Right cardiac atrium (tissue), 5 donors: Measurements from ENCODE around the gene MCOLN2. TPM values are rescaled to one million over a fixed set of nuclear protein-coding genes. Genes with fewer than 3 reads are reported as not detected.
"Not testable (repeated sequence)": the region's sequence is repeated elsewhere in the genome, so short reads cannot be mapped to it uniquely, and the experiment has no call there.

ENCODE experiments used
- ATAC-seq, 2 donors: fragments of 200-7000 bp; cut with Tn5 transposase; one replicate each; pipeline versions ENCODE4 v1.8.0 to v1.9.1; 2020; ENCODE audit warnings: moderate library complexity in 2 of 2, mild to moderate bottlenecking in 1 of 2
- DNase-seq, 3 donors: peaks; one replicate each; pipeline ENCODE4 v3.0.0-alpha.2; 2020
- H3K27ac ChIP-seq: one replicate; pipeline ENCODE4 v1.5.1; 2013; ENCODE audit warnings: mild to moderate bottlenecking, low read length, control low read depth, moderate library complexity
- H3K27me3 ChIP-seq: one replicate; pipeline ENCODE4 v1.6.1; 2013; ENCODE audit not compliant: control insufficient read depth, insufficient read depth
- H3K4me1 ChIP-seq: one replicate; pipeline ENCODE4 v1.6.1; 2013; ENCODE audit warnings: low read length; ENCODE audit not compliant: control insufficient read depth, insufficient read depth
- H3K4me3 ChIP-seq: one replicate; pipeline ENCODE4 v1.5.1; 2013; ENCODE audit warnings: low read length, control low read depth
- H3K9me3 ChIP-seq: one replicate; pipeline ENCODE4 v1.6.1; 2013; ENCODE audit warnings: low read length; ENCODE audit not compliant: control insufficient read depth
- WGBS: extraction: QIAGEN DNeasy Blood & Tissue Kit; methylation state at CpG from one replicate; pipeline ENCODE4 v1.1.7; 2013; 5-methylcytosine and 5-hydroxymethylcytosine counted together
- intact Hi-C, 4 donors: fragments of 100-400 bp; cut with DNase I; formaldehyde crosslinking; loops; one replicate each; pipeline versions ENCODE4 v1.11.0 to v1.14.0; 2022 to 2023
- polyA plus RNA-seq: library from polyadenylated mRNA; stranded (reverse); fragments of 200-250 nt; gene quantifications from one replicate; pipeline ENCODE4 v1.2.3, GENCODE V29; 2013
- total RNA-seq, 4 donors: library from RNA; stranded (reverse); fragmentation: NEBNext Ultra II Directional; extraction: Animal tissue kit (Norgen Biotek cat#: 25700); gene quantifications; one replicate each; pipeline ENCODE4 v1.2.1, GENCODE V29; 2021
- donor health status: healthy with polysubstance abuse.
- donor health status: DM: no; HTN: yes; CAD: no.
- donor health status: DM: no; HTN: no; CAD: no.
- donor health status: DM: no; HTN: yes; CAD: no; lungs with severe emphysema.
- donor health status: DM: yes; HTN: yes; CAD: no.

MCOLN2 gene
- total and polyA plus RNA-seq, 5 donors, result 0.32 to 1.1 (median 0.34) TPM

GRCh38 chr1:85015826-85016225 lies 18.9 kb upstream of the MCOLN2 start:
- ATAC-seq, result no peak
- intact Hi-C loops, result no loop called here
- Histone ChIP-seq H3K27ac (no peak overlapping the region), H3K27me3 (no peaks in the 10 kb centered on the region), H3K4me1 (no peaks in the 10 kb centered on the region), H3K9me3 (no peaks in the 10 kb centered on the region), H3K4me3 (no peak overlapping the region)
- WGBS, result 81% methylated on average over 1 of the region's 1 CpG
- no peak for DNase-seq

- H3K27ac ChIP-seq, H3K4me3 ChIP-seq, H3K9me3 ChIP-seq, H3K27me3 ChIP-seq, H3K4me1 ChIP-seq, intact Hi-C loops, DNase-seq, ATAC-seq: not testable (repeated sequence)
- 74% methylated on average over 1 of the region's 1 CpG for WGBS
Observed at GRCh38 chr1:85005641-85006040, 8.7 kb upstream of the MCOLN2 start.

- Histone ChIP-seq H3K4me1 (peaks cover 2% of the 10 kb centered on the region), H3K27me3 (peaks cover 2% of the 10 kb centered on the region), H3K27ac (no peak overlapping the region), H3K4me3 (no peak overlapping the region), H3K9me3 (no peaks in the 10 kb centered on the region)
- intact Hi-C loops, result no loop called here
- ATAC-seq, result no peak
- no peak for DNase-seq
Observed at GRCh38 chr1:85001742-85002141, 4.8 kb upstream of the MCOLN2 start.

GRCh38 chr1:84998642-84999280 lies 1.8 kb upstream of the MCOLN2 start:
- 36% methylated on average over 14 of the region's 14 CpGs for WGBS
- no peak overlapping the region for H3K27ac ChIP-seq
- no peak for ATAC-seq
- peak overlapping the region; percentile 69 for H3K4me3 ChIP-seq
- H3K9me3 ChIP-seq, result no peaks in the 10 kb centered on the region
- DNase-seq, result no peak
- H3K4me1 ChIP-seq, result peaks cover 2% of the 10 kb centered on the region
- peaks cover 2% of the 10 kb centered on the region for H3K27me3 ChIP-seq
- intact Hi-C loops, result no loop called here

DNA sequence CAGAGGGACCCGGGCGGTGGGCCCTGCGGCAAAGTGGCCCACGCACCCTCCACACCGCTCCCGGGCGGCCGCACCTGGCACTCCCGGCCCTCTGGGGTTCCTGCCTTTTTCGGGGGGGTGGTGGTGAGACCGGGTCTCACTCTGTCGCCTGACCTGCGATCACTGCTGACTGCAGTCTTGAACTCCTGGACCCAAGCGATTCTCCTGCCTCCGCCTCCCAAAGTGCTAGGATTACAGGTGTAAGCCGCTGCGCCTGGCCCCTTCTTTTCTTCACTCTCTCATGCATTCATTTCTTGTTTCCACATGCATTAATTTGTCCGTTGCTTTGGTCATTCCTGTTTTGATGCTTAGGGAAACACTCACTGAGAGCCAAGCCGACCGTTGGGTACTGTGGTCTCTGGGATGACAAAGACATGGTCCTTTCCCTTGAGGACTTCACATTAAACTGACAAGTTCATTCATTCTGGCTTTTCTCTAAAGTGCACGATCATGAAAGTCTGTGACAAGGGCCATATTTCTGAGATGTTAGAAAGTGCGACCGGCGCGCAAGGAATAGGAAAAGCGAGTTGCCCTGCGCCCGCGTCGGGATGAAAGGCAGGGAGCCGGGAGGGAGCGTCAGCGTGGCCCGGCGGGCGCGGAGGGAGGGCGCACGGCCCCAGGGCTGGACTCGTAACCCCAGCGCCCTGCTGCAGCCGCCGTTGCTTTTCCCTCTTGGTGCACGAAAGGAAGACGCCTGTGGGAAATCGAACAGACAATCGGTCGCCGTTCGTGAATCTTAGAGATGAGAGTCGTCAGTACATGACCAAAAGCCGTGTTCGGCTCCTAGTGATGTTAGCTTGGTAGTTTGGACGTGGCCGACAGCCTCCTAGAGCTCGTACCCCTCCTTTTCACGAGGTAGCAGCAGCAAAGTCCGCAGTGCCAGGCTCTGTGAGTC lies 1.0 kb upstream of the MCOLN2 start:
- Histone ChIP-seq H3K27ac (no peak overlapping the region), H3K4me1 (peaks cover 2% of the 10 kb centered on the region), H3K4me3 (peak overlapping the region; percentile 69), H3K9me3 (no peaks in the 10 kb centered on the region), H3K27me3 (peaks cover 2% of the 10 kb centered on the region)
- WGBS, result 2% methylated on average over 58 of the region's 58 CpGs
- DNase-seq (no peak), ATAC-seq (peak; percentile 32 to 56)
- intact Hi-C loops, result no loop called here

DNA sequence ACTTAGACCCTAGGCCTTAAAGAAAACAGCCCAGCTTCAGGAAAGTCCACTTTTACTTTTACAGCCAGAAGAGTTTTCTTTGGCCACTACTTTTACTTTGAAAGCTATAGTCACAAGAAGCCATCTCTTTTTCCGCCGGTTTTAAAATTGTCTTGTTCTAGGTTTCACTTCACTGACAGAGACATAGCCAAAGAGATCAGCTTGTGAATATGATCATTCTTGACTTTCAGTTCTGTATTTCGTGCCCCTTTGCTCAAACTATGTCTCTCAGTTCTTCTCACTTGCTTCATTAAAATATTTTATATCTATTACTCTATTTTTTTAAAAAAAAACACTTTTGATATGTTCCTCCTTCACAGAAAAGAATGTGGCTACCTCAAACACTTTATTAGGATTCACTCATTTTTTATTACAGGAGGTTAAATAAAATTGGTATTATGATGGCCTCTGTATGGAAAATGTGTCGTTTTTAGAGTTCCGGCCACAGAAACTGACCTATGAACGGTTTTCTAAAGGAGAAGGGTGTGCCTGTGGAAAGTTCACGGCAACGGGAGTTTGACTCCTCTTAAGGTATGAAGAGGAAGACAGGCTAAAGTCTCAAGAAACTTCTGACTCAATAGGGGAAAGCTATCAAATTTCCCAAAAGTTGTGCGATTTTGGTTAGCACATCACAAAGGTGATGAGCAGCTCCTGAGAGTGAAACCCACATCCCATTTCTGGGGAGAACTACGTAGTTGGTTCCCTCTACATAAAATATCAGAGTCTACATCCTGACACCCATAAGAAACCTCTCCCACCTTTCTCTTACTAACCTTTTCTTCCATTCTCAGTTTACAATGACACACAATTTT lies 1.2 kb downstream of the MCOLN2 start:
- no peaks in the 10 kb centered on the region for H3K27me3 ChIP-seq
- H3K4me3 ChIP-seq, result no peak overlapping the region
- no peak for ATAC-seq
- H3K4me1 ChIP-seq, result peaks cover 2% of the 10 kb centered on the region
- H3K9me3 ChIP-seq, result no peaks in the 10 kb centered on the region
- WGBS, result 75% methylated on average over 10 of the region's 10 CpGs
- no peak for DNase-seq
- no peak overlapping the region for H3K27ac ChIP-seq
- intact Hi-C loops, result no loop called here

GRCh38 chr1:84991097-84991920 lies 5.6 kb downstream of the MCOLN2 start:
- intact Hi-C loops, result no loop called here
- Histone ChIP-seq H3K4me3 (no peak overlapping the region), H3K4me1 (no peaks in the 10 kb centered on the region), H3K27me3 (no peaks in the 10 kb centered on the region), H3K9me3 (no peaks in the 10 kb centered on the region), H3K27ac (no peak overlapping the region)
- DNase-seq, result no peak
- no peak for ATAC-seq
- 68% methylated on average over 8 of the region's 8 CpGs for whole genome bisulfite sequencing

DNA sequence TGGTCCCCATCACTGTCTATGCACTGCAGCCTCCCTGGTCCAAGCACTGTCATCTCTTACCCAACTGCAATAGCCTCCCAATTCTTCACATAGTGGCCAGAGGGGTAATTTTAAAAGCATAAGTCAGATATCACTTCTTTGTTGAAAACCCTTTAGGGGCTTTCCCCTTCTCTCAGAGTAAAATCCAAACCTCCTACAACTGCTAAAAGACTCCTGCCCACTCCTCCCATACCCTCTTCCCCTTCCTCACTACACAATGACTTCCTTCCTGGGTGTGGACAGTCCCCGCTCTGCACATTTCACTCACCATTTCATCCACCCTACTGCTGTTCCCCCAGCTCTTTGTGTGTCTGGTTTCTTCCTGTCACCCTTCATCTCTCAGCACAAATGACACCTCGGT lies 8.3 kb downstream of the MCOLN2 start:
- H3K9me3 ChIP-seq, result no peaks in the 10 kb centered on the region
- WGBS, result 45% methylated on average over 2 of the region's 2 CpGs
- no peak for ATAC-seq
- H3K27ac ChIP-seq, result no peak overlapping the region
- no peak overlapping the region for H3K4me3 ChIP-seq
- intact Hi-C loops, result no loop called here
- no peaks in the 10 kb centered on the region for H3K27me3 ChIP-seq
- no peaks in the 10 kb centered on the region for H3K4me1 ChIP-seq
- DNase-seq, result no peak

DNA sequence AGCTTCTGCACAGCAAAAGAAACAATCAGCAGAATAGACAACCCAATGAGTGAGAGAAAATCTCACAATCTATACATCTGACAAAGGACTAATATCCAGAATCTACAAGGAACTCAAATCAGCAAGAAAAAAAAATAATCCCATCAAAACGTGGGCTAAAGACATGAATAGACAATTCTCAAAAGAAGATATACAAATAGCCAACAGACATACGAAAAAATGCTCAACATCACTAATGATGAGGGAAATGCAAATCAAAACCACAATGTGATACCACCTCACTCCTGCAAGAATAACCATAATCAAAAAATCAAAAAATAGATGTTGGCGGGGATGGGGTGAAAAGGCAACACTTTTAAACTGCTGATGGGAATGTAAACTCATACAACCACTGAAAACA lies 10.4 kb downstream of the MCOLN2 start:
- H3K4me3 ChIP-seq, H3K9me3 ChIP-seq, H3K4me1 ChIP-seq, DNase-seq, ATAC-seq, intact Hi-C loops, H3K27ac ChIP-seq, H3K27me3 ChIP-seq: not testable (repeated sequence)
- WGBS, result 83% methylated on average over 3 of the region's 3 CpGs

DNA sequence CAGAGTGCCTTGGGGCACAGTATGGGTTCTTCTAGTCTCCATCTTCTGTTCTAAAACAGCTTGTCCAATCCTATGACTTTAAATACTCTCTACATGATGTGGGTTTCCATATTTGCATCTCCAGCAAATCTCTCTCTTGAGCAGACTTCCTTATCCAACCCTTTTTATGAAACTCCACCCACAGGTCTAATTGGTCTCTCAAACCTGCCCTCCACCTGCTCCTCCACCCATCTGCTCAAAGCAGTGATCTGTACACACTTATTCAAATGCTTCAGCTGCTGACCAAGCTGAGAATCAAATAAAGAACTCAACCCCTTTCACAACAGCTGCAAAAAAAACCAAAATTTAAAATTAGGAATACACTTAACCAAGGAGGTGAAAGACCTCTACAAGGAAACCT lies 11.5 kb downstream of the MCOLN2 start:
- ATAC-seq (no peak), DNase-seq (no peak)
- H3K27me3 ChIP-seq, result no peaks in the 10 kb centered on the region
- no peaks in the 10 kb centered on the region for H3K9me3 ChIP-seq
- no peak overlapping the region for H3K27ac ChIP-seq
- intact Hi-C loops, result no loop called here
- H3K4me3 ChIP-seq, result no peak overlapping the region
- no peaks in the 10 kb centered on the region for H3K4me1 ChIP-seq
